PC-9 (cell line): ENCODE measurements around the gene SP2. TPM values are rescaled to one million over a fixed set of nuclear protein-coding genes. Genes with fewer than 3 reads are reported as not detected.

Experiments
- BruUV-seq: library from RNA; stranded (reverse); fragments of 400-500 nt; replicated peaks from 2 replicates; lab custom pipeline; 2021; lab: Mats Ljungman, UMichigan
- CTCF ChIA-PET: fragments of 300-600 bp; sonication (Branson Sonifier 250); formaldehyde crosslinking; loops from one replicate; lab custom pipeline; 2022; ENCODE audit warnings: antibody characterized with exemption; lab: Charles Lee
- POLR2A ChIA-PET: fragments of 300-600 bp; sonication (Branson Sonifier 250); formaldehyde crosslinking; loops from one replicate; lab custom pipeline; 2022; ENCODE audit warnings: antibody characterized with exemption; ENCODE audit not compliant: unreplicated experiment; lab: Charles Lee
- DNase-seq, 2 experiments: peaks; one replicate each; pipeline versions ENCODE4 v3.0.0 to v3.0.0-alpha.2; 2015 to 2022; ENCODE audit warnings: mixed read lengths in 1 of 2
- H2AFZ ChIP-seq: fragments of 200-600 bp; sonication (generic); 2 replicates; pipeline ENCODE4 v1.8.1; 2017; ENCODE audit warnings: antibody characterized with exemption
- H3F3A ChIP-seq: fragments of 200-600 bp; sonication (generic); 2 replicates; pipeline ENCODE4 v1.8.1; 2017; ENCODE audit warnings: antibody characterized with exemption, mild to moderate bottlenecking, low read depth; ENCODE audit not compliant: insufficient read depth
- H3K27ac ChIP-seq: fragments of 200-600 bp; sonication (generic); 2 replicates; pipeline ENCODE4 v1.6.1; 2016; ENCODE audit warnings: mixed run types
- H3K27me3 ChIP-seq: fragments of 200-600 bp; sonication (generic); 2 replicates; pipeline ENCODE4 v1.6.1; 2016; ENCODE audit warnings: low read depth, mixed run types; ENCODE audit not compliant: insufficient read depth
- H3K36me3 ChIP-seq: fragments of 200-600 bp; sonication (generic); 2 replicates; pipeline ENCODE4 v1.6.1; 2016; ENCODE audit warnings: low read depth, mixed run types
- H3K4me1 ChIP-seq: fragments of 200-600 bp; sonication (generic); replicated peaks from 2 replicates; pipeline ENCODE4 v1.6.1; 2016; ENCODE audit warnings: mixed run types; ENCODE audit not compliant: insufficient read depth
- H3K4me2 ChIP-seq: fragments of 200-600 bp; sonication (generic); 2 replicates; pipeline ENCODE4 v1.6.1; 2017; ENCODE audit warnings: mixed run types
- H3K4me3 ChIP-seq: fragments of 200-600 bp; sonication (generic); 2 replicates; pipeline ENCODE4 v1.6.1; 2016; ENCODE audit warnings: mixed run types
- H3K79me2 ChIP-seq: fragments of 200-600 bp; sonication (generic); 2 replicates; pipeline ENCODE4 v1.6.1; 2017; ENCODE audit warnings: low read depth, mixed run types
- H3K9me2 ChIP-seq: fragments of 200-600 bp; sonication (generic); 2 replicates; pipeline ENCODE4 v1.8.1; 2017; ENCODE audit warnings: mild to moderate bottlenecking; ENCODE audit not compliant: insufficient read depth
- H3K9me3 ChIP-seq: fragments of 200-600 bp; sonication (generic); 2 replicates; pipeline ENCODE4 v1.8.1; 2016; ENCODE audit warnings: low read depth; ENCODE audit not compliant: insufficient read depth
- H4K20me1 ChIP-seq: fragments of 200-600 bp; sonication (generic); 2 replicates; pipeline ENCODE4 v1.8.1; 2017; ENCODE audit not compliant: insufficient read depth
- CTCF ChIP-seq: fragments of 200-600 bp; sonication (generic); conservative IDR thresholded peaks from 2 replicates; pipeline ENCODE4 v1.6.1; 2017; ENCODE audit warnings: mixed run types, antibody characterized with exemption, mild to moderate bottlenecking, moderate library complexity
- EZH2 ChIP-seq: fragments of 200-600 bp; sonication (generic); IDR thresholded peaks from 2 replicates; pipeline ENCODE4 v1.8.0; 2017; ENCODE audit warnings: antibody characterized with exemption, low read depth
- intact Hi-C: fragments of 100-400 bp; cut with micrococcal nuclease; formaldehyde crosslinking; loops from one replicate; pipeline ENCODE4 v1.10.0; 2022; ENCODE audit not compliant: unreplicated experiment
- total RNA-seq: library from RNA; stranded (reverse); gene quantifications from 2 replicates; pipeline ENCODE4 v1.2.3, GENCODE V29; 2021

The SP2 gene
- total RNA-seq, 1 experiment from 2014 or later: 18.0 TPM

- Histone ChIP-seq H3K9me2 (no peaks in the 10 kb centered on the region), H3K27me3 (no peaks in the 10 kb centered on the region), H3F3A (peaks cover 36% of the 10 kb centered on the region; the same call in 1 of the 2 replicates), H4K20me1 (no peaks in the 10 kb centered on the region), H3K4me3 (peak overlapping the region; percentile 87), H3K4me1 (peaks cover 51% of the 10 kb centered on the region), H3K9me3 (no peaks in the 10 kb centered on the region), H3K4me2 (peak overlapping the region; percentile 94), H3K27ac (peak overlapping the region; percentile 29; the same call in 1 of the 2 replicates), H3K79me2 (peaks cover 26% of the 10 kb centered on the region), H2AFZ (peak overlapping the region; percentile 87), H3K36me3 (peaks cover 8% of the 10 kb centered on the region)
- POLR2A ChIA-PET: no interaction called here
- CTCF ChIA-PET: interaction anchor here (0.7 to 1.2 kb wide), 2 partner anchors 49 to 51 kb away, joined by 3 to 4 read pairs; no protein-coding TSS in a partner anchor
- no TSS peak for BruUV-seq
- no peak for TF ChIP-seq EZH2
- DNase-seq: no peak
- intact Hi-C loops: loop anchor here (10.0 kb wide), 1 partner anchor 673 kb away; the partner anchor contains the start of genes HOXB7 and HOXB8
These were observed 46.1 kb downstream of the SP2 start for GRCh38 chr17:47942096-47942510.

GRCh38 chr17:47942568-47942967, 46.5 kb downstream of the SP2 start:
- no peak overlapping the region for H3K27ac ChIP-seq
- DNase-seq: no peak

GRCh38 chr17:47945080-47945479, 49.0 kb downstream of the SP2 start:
- Histone ChIP-seq H3K4me1 (peaks cover 53% of the 10 kb centered on the region), H3F3A (peaks cover 47% of the 10 kb centered on the region; the same call in 1 of the 2 replicates), H3K36me3 (peaks cover 20% of the 10 kb centered on the region), H3K9me2 (no peaks in the 10 kb centered on the region), H3K4me3 (no peak overlapping the region), H2AFZ (no peak overlapping the region), H3K4me2 (no peak overlapping the region), H3K79me2 (peaks cover 26% of the 10 kb centered on the region), H3K27ac (no peak overlapping the region), H3K27me3 (no peaks in the 10 kb centered on the region), H4K20me1 (no peaks in the 10 kb centered on the region), H3K9me3 (no peaks in the 10 kb centered on the region)
- BruUV-seq: no TSS peak
- TF ChIP-seq CTCF (no peak), EZH2 (no peak)
- intact Hi-C loops: loop anchor here (10.0 kb wide), 1 partner anchor 670 kb away; the partner anchor contains the start of genes HOXB7 and HOXB8
- ChIA-PET POLR2A (no interaction called here), CTCF (no interaction called here)
- DNase-seq: no peak

More at GRCh38 chr17:47942568-47942967, 46.5 kb downstream of the SP2 start:
- H3K79me2 ChIP-seq: peaks cover 23% of the 10 kb centered on the region
- intact Hi-C loops: loop anchor here (10.0 kb wide), 1 partner anchor 672 kb away; the partner anchor contains the start of genes HOXB7 and HOXB8
- H3K36me3 ChIP-seq: peaks cover 8% of the 10 kb centered on the region
- H2AFZ ChIP-seq: 0 out of 2 replicates have a peak overlapping the region, but pooled peaks have one; percentile 87
- BruUV-seq: no TSS peak
- H3K4me1 ChIP-seq: peaks cover 51% of the 10 kb centered on the region
- no peaks in the 10 kb centered on the region for H3K9me3 ChIP-seq
- H4K20me1 ChIP-seq: no peaks in the 10 kb centered on the region
- no peaks in the 10 kb centered on the region for H3K9me2 ChIP-seq
- POLR2A ChIA-PET: interaction anchor here (0.6 kb wide), 1 partner anchor 341 kb away, joined by 3 read pairs; no protein-coding TSS in a partner anchor
- TF ChIP-seq CTCF (no peak), EZH2 (no peak)
- CTCF ChIA-PET: interaction anchor here (0.7 kb wide), 1 partner anchor 51 kb away, joined by 4 read pairs; no protein-coding TSS in a partner anchor
- H3K4me3 ChIP-seq: peak overlapping the region; percentile 87
- peak overlapping the region; percentile 94 for H3K4me2 ChIP-seq
- H3F3A ChIP-seq: peaks cover 40% of the 10 kb centered on the region; the same call in 1 of the 2 replicates
- no peaks in the 10 kb centered on the region for H3K27me3 ChIP-seq
